ENCODE measurements around the gene LGALS7. TPM values are rescaled to one million over a fixed set of nuclear protein-coding genes. Genes with fewer than 3 reads are reported as not detected.

The LGALS7 gene
- total RNA-seq, 1 donor from 2014 or later: not detected

DNA sequence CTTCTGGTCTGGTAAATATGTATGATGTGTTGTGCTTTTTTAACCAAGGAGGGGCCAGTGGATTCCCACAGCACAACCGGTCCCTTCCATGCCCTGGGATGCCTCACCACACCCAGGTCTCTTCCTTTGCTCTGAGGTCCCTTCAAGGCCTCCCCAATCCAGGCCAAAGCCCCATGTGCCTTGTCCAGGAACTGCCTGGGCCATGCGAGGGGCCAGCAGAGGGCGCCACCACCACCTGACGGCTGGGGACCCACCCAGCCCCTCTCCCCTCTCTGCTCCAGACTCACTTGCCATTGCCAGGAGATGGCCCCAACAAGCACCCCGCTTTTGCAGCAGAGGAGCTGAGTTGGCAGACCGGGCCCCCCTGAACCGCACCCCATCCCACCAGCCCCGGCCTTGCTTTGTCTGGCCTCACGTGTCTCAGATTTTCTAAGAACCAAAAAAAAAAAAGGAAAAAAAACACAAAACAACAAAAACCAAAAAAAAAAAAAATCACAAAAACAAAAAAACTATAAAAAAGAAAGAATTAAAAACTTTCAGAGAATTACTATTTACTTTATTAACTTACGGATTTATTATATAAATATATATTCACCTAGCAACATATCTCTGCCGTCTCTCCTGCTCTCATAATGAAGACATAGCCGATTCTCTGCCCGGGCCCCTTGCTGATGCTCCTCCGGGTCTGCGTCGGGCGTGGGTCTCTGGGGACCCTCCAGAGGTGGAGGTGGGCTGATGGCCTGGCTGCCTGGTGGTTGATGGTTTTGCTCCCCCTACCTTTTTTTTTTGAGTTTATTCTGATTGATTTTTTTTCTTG, 43.5 kb downstream of the LGALS7 start:
- peak; percentile 70 for DNase-seq (ENCODE audit: low spot score, unreplicated experiment)
- TF ChIP-seq, protein P1, sequence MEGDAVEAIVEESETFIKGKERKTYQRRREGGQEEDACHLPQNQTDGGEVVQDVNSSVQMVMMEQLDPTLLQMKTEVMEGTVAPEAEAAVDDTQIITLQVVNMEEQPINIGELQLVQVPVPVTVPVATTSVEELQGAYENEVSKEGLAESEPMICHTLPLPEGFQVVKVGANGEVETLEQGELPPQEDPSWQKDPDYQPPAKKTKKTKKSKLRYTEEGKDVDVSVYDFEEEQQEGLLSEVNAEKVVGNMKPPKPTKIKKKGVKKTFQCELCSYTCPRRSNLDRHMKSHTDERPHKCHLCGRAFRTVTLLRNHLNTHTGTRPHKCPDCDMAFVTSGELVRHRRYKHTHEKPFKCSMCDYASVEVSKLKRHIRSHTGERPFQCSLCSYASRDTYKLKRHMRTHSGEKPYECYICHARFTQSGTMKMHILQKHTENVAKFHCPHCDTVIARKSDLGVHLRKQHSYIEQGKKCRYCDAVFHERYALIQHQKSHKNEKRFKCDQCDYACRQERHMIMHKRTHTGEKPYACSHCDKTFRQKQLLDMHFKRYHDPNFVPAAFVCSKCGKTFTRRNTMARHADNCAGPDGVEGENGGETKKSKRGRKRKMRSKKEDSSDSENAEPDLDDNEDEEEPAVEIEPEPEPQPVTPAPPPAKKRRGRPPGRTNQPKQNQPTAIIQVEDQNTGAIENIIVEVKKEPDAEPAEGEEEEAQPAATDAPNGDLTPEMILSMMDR (IDR thresholded peaks at IDR 0.05; ENCODE audit: unreplicated experiment): peak; percentile 84
- peak overlapping the region; percentile 88 for H3K27ac Mint-ChIP-seq
- H3K4me3 Mint-ChIP-seq (ENCODE audit: low read depth): no peak overlapping the region
- H3K4me1 Mint-ChIP-seq (ENCODE audit: low read depth): peaks cover 2% of the 10 kb centered on the region
- H3K27me3 Mint-ChIP-seq: no peaks in the 10 kb centered on the region
- H3K36me3 Mint-ChIP-seq (ENCODE audit: insufficient read depth): peaks cover 28% of the 10 kb centered on the region
- H3K9me3 Mint-ChIP-seq (ENCODE audit: low read depth): no peaks in the 10 kb centered on the region

DNA sequence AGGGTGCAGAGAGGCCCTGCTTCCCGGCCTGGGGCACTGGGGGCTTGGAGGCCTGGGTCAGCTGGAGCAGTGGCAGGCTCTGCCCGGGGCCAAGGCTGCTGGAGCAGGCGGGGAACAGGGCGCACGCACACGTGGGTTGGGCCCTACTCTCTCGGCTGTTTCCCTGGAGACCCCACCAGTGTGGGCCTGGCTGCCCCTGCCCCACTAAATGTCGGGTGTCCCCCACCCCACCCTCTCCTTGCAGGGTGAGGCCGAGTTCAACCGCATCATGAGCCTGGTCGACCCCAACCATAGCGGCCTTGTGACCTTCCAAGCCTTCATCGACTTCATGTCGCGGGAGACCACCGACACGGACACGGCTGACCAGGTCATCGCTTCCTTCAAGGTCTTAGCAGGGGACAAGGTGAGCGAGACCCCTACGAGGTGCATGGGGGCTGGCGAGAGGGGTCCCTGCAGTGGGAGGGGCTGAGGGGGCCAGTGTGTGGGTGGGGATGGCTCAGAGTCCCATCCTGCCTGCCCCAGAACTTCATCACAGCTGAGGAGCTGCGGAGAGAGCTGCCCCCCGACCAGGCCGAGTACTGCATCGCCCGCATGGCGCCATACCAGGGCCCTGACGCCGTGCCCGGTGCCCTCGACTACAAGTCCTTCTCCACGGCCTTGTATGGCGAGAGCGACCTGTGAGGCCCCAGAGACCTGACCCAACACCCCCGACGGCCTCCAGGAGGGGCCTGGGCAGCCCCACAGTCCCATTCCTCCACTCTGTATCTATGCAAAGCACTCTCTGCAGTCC, 44.4 kb downstream of the LGALS7 start:
- no peak for DNase-seq (ENCODE audit: low spot score, unreplicated experiment)
- TF ChIP-seq, protein P1 (IDR thresholded peaks at IDR 0.05; ENCODE audit: unreplicated experiment): no peak
- peaks cover 28% of the 10 kb centered on the region for H3K36me3 Mint-ChIP-seq (ENCODE audit: insufficient read depth)
- H3K27me3 Mint-ChIP-seq: no peaks in the 10 kb centered on the region
- H3K9me3 Mint-ChIP-seq (ENCODE audit: low read depth): no peaks in the 10 kb centered on the region
- H3K4me1 Mint-ChIP-seq (ENCODE audit: low read depth): peaks cover 2% of the 10 kb centered on the region
- H3K27ac Mint-ChIP-seq: no peak overlapping the region
- H3K4me3 Mint-ChIP-seq (ENCODE audit: low read depth): no peak overlapping the region

DNA sequence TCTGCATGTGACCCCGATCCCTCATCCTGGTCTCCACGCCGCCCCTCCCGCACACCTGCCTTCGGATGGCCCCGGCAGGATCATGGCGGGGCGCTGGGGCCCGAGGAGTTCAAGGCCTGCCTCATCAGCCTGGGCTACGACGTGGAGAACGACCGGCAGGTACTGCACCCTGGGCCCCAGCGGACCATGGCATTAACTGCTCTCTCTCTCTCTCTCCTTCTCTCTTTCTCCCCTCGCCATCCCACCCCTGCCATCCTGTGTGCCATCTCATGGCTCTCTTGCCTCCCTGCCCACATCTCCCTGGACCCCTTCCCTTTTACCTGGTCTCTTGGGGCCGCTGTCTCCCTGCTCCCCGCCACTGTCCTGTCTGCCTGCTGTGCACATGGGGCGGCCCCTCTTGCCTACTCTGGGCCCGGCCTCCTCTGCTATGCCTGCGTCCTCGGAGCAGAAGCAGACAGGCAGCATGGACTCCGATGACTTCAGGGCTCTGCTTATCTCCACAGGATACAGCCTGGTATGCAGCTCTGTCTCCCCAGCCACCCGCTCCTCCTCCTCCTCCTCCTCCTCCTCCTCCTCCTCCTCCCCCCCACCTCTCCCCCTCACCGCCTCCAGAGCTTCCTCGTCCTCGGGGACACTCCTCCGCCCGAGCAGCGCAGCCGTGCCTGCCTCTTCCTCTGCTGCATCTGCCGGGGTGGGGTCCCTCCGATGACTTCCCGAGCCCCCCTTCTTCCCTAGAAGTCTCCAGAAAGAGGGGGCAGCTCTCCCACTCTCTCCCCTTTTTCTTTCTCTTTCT, 45.3 kb downstream of the LGALS7 start:
- no peaks in the 10 kb centered on the region for H3K9me3 Mint-ChIP-seq (ENCODE audit: low read depth)
- TF ChIP-seq, protein P1 (IDR thresholded peaks at IDR 0.05; ENCODE audit: unreplicated experiment): no peak
- H3K27me3 Mint-ChIP-seq: no peaks in the 10 kb centered on the region
- DNase-seq (ENCODE audit: low spot score, unreplicated experiment): no peak
- H3K36me3 Mint-ChIP-seq (ENCODE audit: insufficient read depth): peaks cover 28% of the 10 kb centered on the region
- H3K4me1 Mint-ChIP-seq (ENCODE audit: low read depth): peaks cover 7% of the 10 kb centered on the region
- no peak overlapping the region for H3K27ac Mint-ChIP-seq
- no peak overlapping the region for H3K4me3 Mint-ChIP-seq (ENCODE audit: low read depth)

DNA sequence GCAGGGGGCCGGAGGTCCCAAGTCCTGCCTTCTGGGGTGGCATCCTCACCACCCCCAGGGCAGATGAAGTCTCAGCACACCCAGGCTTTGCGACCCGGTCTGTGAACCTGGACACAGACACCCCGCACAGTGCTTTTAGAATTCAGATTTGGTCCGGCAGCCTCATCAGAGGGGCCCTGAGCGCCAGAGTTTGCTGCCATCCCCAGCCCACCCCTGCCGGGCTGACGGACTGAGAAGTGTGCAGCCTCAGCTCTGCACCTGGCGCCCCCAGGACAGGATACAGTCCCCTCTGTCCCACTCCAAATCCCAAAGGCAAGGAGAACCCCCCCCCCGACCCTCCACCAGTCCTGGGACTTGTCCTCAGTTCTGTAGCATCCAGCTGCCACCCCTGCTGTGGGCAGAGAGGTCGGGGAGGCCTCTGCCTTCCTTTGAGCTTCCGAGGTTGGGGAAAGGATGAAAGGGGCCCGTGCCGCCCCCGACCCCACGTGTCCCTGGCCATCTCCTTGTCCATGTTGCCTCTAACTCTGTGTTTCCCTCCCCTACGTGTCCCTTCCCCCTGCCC, 45.9 kb downstream of the LGALS7 start:
- Mint-ChIP-seq H3K36me3 (ENCODE audit: insufficient read depth) (peaks cover 25% of the 10 kb centered on the region), H3K27ac (no peak overlapping the region), H3K9me3 (ENCODE audit: low read depth) (no peaks in the 10 kb centered on the region), H3K27me3 (no peaks in the 10 kb centered on the region), H3K4me1 (ENCODE audit: low read depth) (peaks cover 10% of the 10 kb centered on the region), H3K4me3 (ENCODE audit: low read depth) (no peak overlapping the region)
- DNase-seq (ENCODE audit: low spot score, unreplicated experiment): no peak
- TF ChIP-seq, protein P1 (IDR thresholded peaks at IDR 0.05; ENCODE audit: unreplicated experiment): no peak
